HepG2 (cell line): ENCODE measurements around the gene PDZD7. TPM values are rescaled to one million over a fixed set of nuclear protein-coding genes. Genes with fewer than 3 reads are reported as not detected.

Experiments
- ARID2 ChIP-seq: sonication (generic); formaldehyde crosslinking; IDR thresholded peaks from 2 replicates; pipeline ENCODE4 v1.8.1; 2022; ENCODE audit warnings: mild to moderate bottlenecking, missing genetic modification reagents, borderline replicate concordance
- EP300 ChIP-seq, 3 experiments: sonication (generic) in 1 of 3; formaldehyde crosslinking in 1 of 3; IDR thresholded peaks; 2 replicates each; pipeline versions ENCODE4 v1.5.1 to v1.6.1; 2011 to 2020; ENCODE audit warnings: low read depth in 2 of 3, low read length in 2 of 3, borderline replicate concordance in 1 of 3, improper control_type of control experiment in 1 of 3, mild to moderate bottlenecking in 1 of 3, missing genetic modification reagents in 1 of 3, moderate library complexity in 1 of 3
- JUNB ChIP-seq: sonication (generic); formaldehyde crosslinking; IDR thresholded peaks from 2 replicates; pipeline ENCODE4 v1.8.0; 2022; ENCODE audit warnings: missing genetic modification reagents, mild to moderate bottlenecking, borderline replicate concordance
- MZF1 ChIP-seq: sonication (generic); formaldehyde crosslinking; IDR thresholded peaks from 2 replicates; pipeline ENCODE4 v1.8.1; 2023; ENCODE audit warnings: mild to moderate bottlenecking, missing genetic modification reagents, borderline replicate concordance
- NR1H2 ChIP-seq: sonication (generic); formaldehyde crosslinking; IDR thresholded peaks from 2 replicates; pipeline ENCODE4 v1.8.1; 2022; ENCODE audit warnings: low read depth, missing genetic modification reagents, borderline replicate concordance
- RFXAP ChIP-seq: sonication (generic); formaldehyde crosslinking; IDR thresholded peaks from 2 replicates; pipeline ENCODE4 v1.4.0; 2020; ENCODE audit warnings: missing genetic modification reagents, borderline replicate concordance
- SOX6 ChIP-seq, 2 experiments: fragments of 450-650 bp in 1 of 2; sonication (generic) in 1 of 2; formaldehyde crosslinking in 1 of 2; IDR thresholded peaks; 2 replicates each; pipeline versions ENCODE4 v1.4.0 to v1.6.1; 2017 to 2020; ENCODE audit warnings: antibody characterized with exemption in 1 of 2, mild to moderate bottlenecking in 1 of 2, missing genetic modification reagents in 1 of 2
- SRSF1 ChIP-seq: fragments of 200-400 bp; formaldehyde crosslinking; optimal IDR thresholded peaks from 2 replicates; pipeline ENCODE3; 2017; ENCODE audit warnings: mild to moderate bottlenecking, low read depth, low read length, moderate library complexity
- YEATS4 ChIP-seq: sonication (generic); formaldehyde crosslinking; IDR thresholded peaks from 2 replicates; pipeline ENCODE4 v1.4.0; 2020; ENCODE audit warnings: missing genetic modification reagents, borderline replicate concordance
- ZBTB39 ChIP-seq: sonication (generic); formaldehyde crosslinking; IDR thresholded peaks from 2 replicates; pipeline ENCODE4 v1.5.0; 2020; ENCODE audit warnings: missing genetic modification reagents
- ZC3H13 ChIP-seq: sonication (generic); formaldehyde crosslinking; IDR thresholded peaks from 2 replicates; pipeline ENCODE4 v1.8.1; 2023; ENCODE audit warnings: mild to moderate bottlenecking, missing genetic modification reagents, moderate library complexity
- ZNF230 ChIP-seq: sonication (generic); formaldehyde crosslinking; IDR thresholded peaks from 2 replicates; pipeline ENCODE4 v1.4.0; 2020; ENCODE audit warnings: mild to moderate bottlenecking, missing genetic modification reagents
- ZNF605 ChIP-seq: sonication (generic); formaldehyde crosslinking; IDR thresholded peaks from 2 replicates; pipeline ENCODE4 v1.8.0; 2022; ENCODE audit warnings: mild to moderate bottlenecking, missing genetic modification reagents
- polyA plus RNA-seq, 8 experiments: library from polyadenylated mRNA; depleted of rRNA in 3 of 8; stranded (reverse) in 7 of 8; unstranded in 1 of 8; fragments of >200 nt; fragmentation: Illumina TruSeq in 4 of 8; extraction: Trizol in 4 of 8; gene quantifications; 2 replicates each; pipeline versions ENCODE4 v1.2.1 to v1.2.3, GENCODE V29; 2011 to 2016; ENCODE audit warnings: low read depth in 4 of 8, missing spikeins in 1 of 8, mixed read lengths in 1 of 8; ENCODE audit not compliant: insufficient read depth in 1 of 8
- total RNA-seq, 5 experiments: library from RNA; depleted of rRNA; stranded (reverse); fragments of >200 nt; fragmentation: Illumina TruSeq; extraction: Trizol; gene quantifications; 2 replicates each; pipeline ENCODE4 v1.2.3, GENCODE V29; 2016; ENCODE audit warnings: low read depth in 1 of 5
- TF ChIP-seq, protein P1 (sequence below): sonication (generic); formaldehyde crosslinking; IDR thresholded peaks from 2 replicates; pipeline ENCODE4 v1.4.0; 2020; ENCODE audit warnings: missing genetic modification reagents, borderline replicate concordance
- TF ChIP-seq, protein P2 (sequence below): sonication (generic); formaldehyde crosslinking; IDR thresholded peaks from 2 replicates; pipeline ENCODE4 v1.4.0; 2020; ENCODE audit warnings: missing genetic modification reagents
- TF ChIP-seq, protein P3 (sequence below): sonication (generic); formaldehyde crosslinking; IDR thresholded peaks from 2 replicates; pipeline ENCODE4 v1.4.0; 2020; ENCODE audit warnings: missing genetic modification reagents, borderline replicate concordance

Gene PDZD7
- total and polyA plus RNA-seq, 2 of the 13 experiments (the other 11 are each of a cell fraction or from before 2014, with no cell fraction given): 0.58 to 0.73 TPM

DNA sequence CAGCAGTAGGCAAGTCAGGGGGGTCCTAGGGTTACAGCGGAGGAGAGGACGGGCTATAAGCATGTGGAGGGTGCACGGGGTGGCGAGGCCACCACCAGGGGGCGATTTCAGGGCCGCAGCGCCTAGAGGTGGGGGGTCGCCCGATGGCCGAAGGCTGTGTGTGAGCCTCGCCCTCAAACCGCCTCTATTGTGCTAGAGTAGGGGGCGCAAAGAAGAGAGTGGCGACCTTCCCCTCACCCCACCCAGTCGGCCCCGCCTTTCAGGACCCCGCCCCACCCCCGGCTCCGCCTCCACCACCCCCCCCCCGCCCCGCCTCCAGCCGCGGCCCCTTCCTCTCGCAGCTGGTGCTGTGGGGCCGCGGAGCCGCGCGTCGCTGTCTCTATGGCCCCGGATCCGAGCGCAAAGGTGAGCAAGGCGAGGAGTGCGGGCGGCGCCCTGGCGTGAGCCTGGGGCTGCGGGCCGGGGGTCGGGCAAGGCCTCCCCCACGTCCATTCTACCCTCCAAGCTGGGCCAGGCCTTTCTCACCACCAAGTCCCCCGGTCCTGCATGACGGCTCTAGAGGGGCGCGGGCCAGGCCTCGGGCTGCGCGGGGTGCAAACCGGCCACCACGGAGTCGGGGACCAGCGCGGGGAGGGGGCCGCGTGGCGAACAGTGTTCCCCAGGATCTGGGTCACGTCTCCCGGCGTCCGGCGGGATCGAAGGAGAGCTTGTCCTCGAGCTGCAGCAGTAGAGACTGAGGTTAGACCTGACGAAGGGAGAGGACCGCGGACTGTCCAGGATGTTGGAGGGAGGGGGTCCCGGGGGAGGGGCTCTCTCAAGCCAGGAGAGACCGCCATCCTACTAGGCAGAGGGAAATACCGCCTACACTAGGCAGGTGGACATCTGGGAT lies 61.5 kb downstream of the PDZD7 start, which contains the start of gene SEMA4G (continued):
- TF ChIP-seq, protein P1, sequence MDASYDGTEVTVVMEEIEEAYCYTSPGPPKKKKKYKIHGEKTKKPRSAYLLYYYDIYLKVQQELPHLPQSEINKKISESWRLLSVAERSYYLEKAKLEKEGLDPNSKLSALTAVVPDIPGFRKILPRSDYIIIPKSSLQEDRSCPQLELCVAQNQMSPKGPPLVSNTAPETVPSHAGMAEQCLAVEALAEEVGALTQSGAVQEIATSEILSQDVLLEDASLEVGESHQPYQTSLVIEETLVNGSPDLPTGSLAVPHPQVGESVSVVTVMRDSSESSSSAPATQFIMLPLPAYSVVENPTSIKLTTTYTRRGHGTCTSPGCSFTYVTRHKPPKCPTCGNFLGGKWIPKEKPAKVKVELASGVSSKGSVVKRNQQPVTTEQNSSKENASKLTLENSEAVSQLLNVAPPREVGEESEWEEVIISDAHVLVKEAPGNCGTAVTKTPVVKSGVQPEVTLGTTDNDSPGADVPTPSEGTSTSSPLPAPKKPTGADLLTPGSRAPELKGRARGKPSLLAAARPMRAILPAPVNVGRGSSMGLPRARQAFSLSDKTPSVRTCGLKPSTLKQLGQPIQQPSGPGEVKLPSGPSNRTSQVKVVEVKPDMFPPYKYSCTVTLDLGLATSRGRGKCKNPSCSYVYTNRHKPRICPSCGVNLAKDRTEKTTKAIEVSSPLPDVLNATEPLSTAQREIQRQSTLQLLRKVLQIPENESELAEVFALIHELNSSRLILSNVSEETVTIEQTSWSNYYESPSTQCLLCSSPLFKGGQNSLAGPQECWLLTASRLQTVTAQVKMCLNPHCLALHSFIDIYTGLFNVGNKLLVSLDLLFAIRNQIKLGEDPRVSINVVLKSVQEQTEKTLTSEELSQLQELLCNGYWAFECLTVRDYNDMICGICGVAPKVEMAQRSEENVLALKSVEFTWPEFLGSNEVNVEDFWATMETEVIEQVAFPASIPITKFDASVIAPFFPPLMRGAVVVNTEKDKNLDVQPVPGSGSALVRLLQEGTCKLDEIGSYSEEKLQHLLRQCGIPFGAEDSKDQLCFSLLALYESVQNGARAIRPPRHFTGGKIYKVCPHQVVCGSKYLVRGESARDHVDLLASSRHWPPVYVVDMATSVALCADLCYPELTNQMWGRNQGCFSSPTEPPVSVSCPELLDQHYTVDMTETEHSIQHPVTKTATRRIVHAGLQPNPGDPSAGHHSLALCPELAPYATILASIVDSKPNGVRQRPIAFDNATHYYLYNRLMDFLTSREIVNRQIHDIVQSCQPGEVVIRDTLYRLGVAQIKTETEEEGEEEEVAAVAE (CRISPR knock-in tag): no peak
- TF ChIP-seq ARID2: peak; percentile 49; the same call in 1 of the 2 replicates
- TF ChIP-seq SOX6 (IDR thresholded peaks at IDR 0.05): no peak
- TF ChIP-seq SOX6 (CRISPR knock-in tag; IDR thresholded peaks at IDR 0.05): peak; percentile 68
- peak; percentile 30 for TF ChIP-seq NR1H2 (CRISPR knock-in tag)
- no peak for TF ChIP-seq MZF1
- TF ChIP-seq, protein P2, sequence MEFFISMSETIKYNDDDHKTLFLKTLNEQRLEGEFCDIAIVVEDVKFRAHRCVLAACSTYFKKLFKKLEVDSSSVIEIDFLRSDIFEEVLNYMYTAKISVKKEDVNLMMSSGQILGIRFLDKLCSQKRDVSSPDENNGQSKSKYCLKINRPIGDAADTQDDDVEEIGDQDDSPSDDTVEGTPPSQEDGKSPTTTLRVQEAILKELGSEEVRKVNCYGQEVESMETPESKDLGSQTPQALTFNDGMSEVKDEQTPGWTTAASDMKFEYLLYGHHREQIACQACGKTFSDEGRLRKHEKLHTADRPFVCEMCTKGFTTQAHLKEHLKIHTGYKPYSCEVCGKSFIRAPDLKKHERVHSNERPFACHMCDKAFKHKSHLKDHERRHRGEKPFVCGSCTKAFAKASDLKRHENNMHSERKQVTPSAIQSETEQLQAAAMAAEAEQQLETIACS (CRISPR knock-in tag): peak; percentile 43; the same call in 1 of the 2 replicates
- TF ChIP-seq, protein P3, sequence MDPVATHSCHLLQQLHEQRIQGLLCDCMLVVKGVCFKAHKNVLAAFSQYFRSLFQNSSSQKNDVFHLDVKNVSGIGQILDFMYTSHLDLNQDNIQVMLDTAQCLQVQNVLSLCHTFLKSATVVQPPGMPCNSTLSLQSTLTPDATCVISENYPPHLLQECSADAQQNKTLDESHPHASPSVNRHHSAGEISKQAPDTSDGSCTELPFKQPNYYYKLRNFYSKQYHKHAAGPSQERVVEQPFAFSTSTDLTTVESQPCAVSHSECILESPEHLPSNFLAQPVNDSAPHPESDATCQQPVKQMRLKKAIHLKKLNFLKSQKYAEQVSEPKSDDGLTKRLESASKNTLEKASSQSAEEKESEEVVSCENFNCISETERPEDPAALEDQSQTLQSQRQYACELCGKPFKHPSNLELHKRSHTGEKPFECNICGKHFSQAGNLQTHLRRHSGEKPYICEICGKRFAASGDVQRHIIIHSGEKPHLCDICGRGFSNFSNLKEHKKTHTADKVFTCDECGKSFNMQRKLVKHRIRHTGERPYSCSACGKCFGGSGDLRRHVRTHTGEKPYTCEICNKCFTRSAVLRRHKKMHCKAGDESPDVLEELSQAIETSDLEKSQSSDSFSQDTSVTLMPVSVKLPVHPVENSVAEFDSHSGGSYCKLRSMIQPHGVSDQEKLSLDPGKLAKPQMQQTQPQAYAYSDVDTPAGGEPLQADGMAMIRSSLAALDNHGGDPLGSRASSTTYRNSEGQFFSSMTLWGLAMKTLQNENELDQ: 0 out of 2 replicates have a peak, but pooled peaks have one; percentile 32
- TF ChIP-seq RFXAP (CRISPR knock-in tag): no peak; the same call in 1 of the 2 replicates
- peak; percentile 56; the same call in 1 of the 2 replicates for TF ChIP-seq ZNF605 (CRISPR knock-in tag)
- 0 out of 4 replicates have a peak, but pooled peaks of 1 of the 2 experiments have one; percentile 23 for TF ChIP-seq EP300 (IDR thresholded peaks at IDR 0.05; ENCODE audit: low read depth in 2 of 2, low read length in 2 of 2)
- no peak for TF ChIP-seq EP300 (CRISPR knock-in tag; IDR thresholded peaks at IDR 0.05; ENCODE audit: borderline replicate concordance)
- no peak; the same call in 1 of the 2 replicates for TF ChIP-seq JUNB (CRISPR knock-in tag)
- peak; percentile 88 for TF ChIP-seq ZC3H13
- TF ChIP-seq ZNF230: peak; percentile 47
- peak; percentile 79; the same call in 1 of the 2 replicates for TF ChIP-seq ZBTB39 (CRISPR knock-in tag)
- peak; percentile 49 for TF ChIP-seq YEATS4
- TF ChIP-seq SRSF1: peak; percentile 53
